Left lung (tissue), 14 donors: Measurements from ENCODE around the gene TRAPPC11. TPM values are rescaled to one million over a fixed set of nuclear protein-coding genes. Genes with fewer than 3 reads are reported as not detected.

Source experiments
- ATAC-seq: fragments of 200-7000 bp; cut with Tn5 transposase; one replicate; pipeline ENCODE4 v1.9.1; 2020; ENCODE audit warnings: moderate library complexity
- DNase-seq, 4 donors: peaks; one replicate each; pipeline ENCODE4 v3.0.0-alpha.2; 2013 to 2020
- H3K27ac ChIP-seq, 2 donors: fragments of 200-600 bp; sonication (generic) in 1 of 2; one replicate each; pipeline versions ENCODE4 v1.5.0 to v1.8.0; 2020 to 2021
- H3K27me3 ChIP-seq, 2 donors: fragments of 200-600 bp; sonication (generic) in 1 of 2; one replicate each; pipeline versions ENCODE4 v1.5.0 to v1.8.0; 2020 to 2021
- H3K36me3 ChIP-seq, 2 donors: fragments of 200-600 bp; sonication (generic) in 1 of 2; one replicate each; pipeline versions ENCODE4 v1.5.0 to v1.8.0; 2020 to 2021
- H3K4me1 ChIP-seq, 2 donors: fragments of 200-600 bp; one replicate each; pipeline ENCODE4 v1.8.0; 2021
- H3K4me3 ChIP-seq, 2 donors: fragments of 200-600 bp; sonication (generic) in 1 of 2; one replicate each; pipeline versions ENCODE4 v1.5.0 to v1.8.0; 2020 to 2021; ENCODE audit warnings: mild to moderate bottlenecking in 1 of 2
- H3K9me3 ChIP-seq, 2 donors: fragments of 200-600 bp; sonication (generic) in 1 of 2; one replicate each; pipeline versions ENCODE4 v1.5.0 to v1.8.0; 2020 to 2021
- intact Hi-C, 2 donors: fragments of 100-400 bp; cut with DNase I; formaldehyde crosslinking; loops; one replicate each; pipeline versions ENCODE4 v1.11.2 to v1.14.2; 2022
- long read RNA-seq, 12 donors: library from polyadenylated mRNA in 2 of 12; unstranded in 2 of 12; transcript quantifications; one replicate each; pipeline ENCODE4 v2.0.0 and lab custom pipeline, GENCODE V29; 2019 to 2026
- polyA plus RNA-seq, 6 donors: library from polyadenylated mRNA; unstranded; fragments of 120-200 nt; gene quantifications; one replicate each; pipeline ENCODE4 v1.2.1, GENCODE V29; 2013; ENCODE audit not compliant: insufficient read length in 6 of 6
- total RNA-seq, 2 donors: library from RNA; stranded (reverse); fragmentation: NEBNext Ultra II Directional; extraction: Animal tissue kit (Norgen Biotek cat#: 25700); gene quantifications; one replicate each; pipeline ENCODE4 v1.2.1, GENCODE V29; 2021
- TF ChIP-seq, protein P1 (sequence below), 2 donors: fragments of 200-600 bp; sonication (generic) in 1 of 2; IDR thresholded peaks; one replicate each; pipeline versions ENCODE4 v1.5.0 to v1.8.0; 2021; ENCODE audit warnings: antibody characterized with exemption in 2 of 2
- donor health status: DM: no; HTN: yes; CAD: no.
- donor health status: DM: no; HTN: no; CAD: no.

TRAPPC11 gene
- total RNA-seq (10 to 100 TPM; 29.5 to 36.4 TPM), polyA plus RNA-seq (10 to 100 TPM; 48.1 to 55.2 (median 50.0) TPM)
- long read RNA-seq, donor 1, full-length matches to known transcripts, result 2 of 2 reads
- long read RNA-seq, donor 1, partial matches to known transcripts, result 0 of 2 reads
- long read RNA-seq, donor 1, other reads (novel, unspliced or antisense), result 0 of 2 reads
- long read RNA-seq, donor 2, full-length matches to known transcripts, result 2 of 9 reads
- long read RNA-seq, donor 2, partial matches to known transcripts, result 7 of 9 reads
- long read RNA-seq, donor 2, other reads (novel, unspliced or antisense), result 0 of 9 reads
- long read RNA-seq, donor 3, full-length matches to known transcripts, result 6 of 6 reads
- long read RNA-seq, donor 3, partial matches to known transcripts, result 0 of 6 reads
- long read RNA-seq, donor 3, other reads (novel, unspliced or antisense), result 0 of 6 reads
- long read RNA-seq, donor 4, partial matches to known transcripts, result 1 of 1 reads
- long read RNA-seq, donor 4, other reads (novel, unspliced or antisense), result 0 of 1 reads
- long read RNA-seq, donor 5, full-length matches to known transcripts, result 4 of 4 reads
- long read RNA-seq, donor 5, partial matches to known transcripts, result 0 of 4 reads
- long read RNA-seq, donor 5, other reads (novel, unspliced or antisense), result 0 of 4 reads
- long read RNA-seq, donor 6, full-length matches to known transcripts, result 2 of 10 reads
- long read RNA-seq, donor 6, partial matches to known transcripts, result 8 of 10 reads
- long read RNA-seq, donor 6, other reads (novel, unspliced or antisense), result 0 of 10 reads
- long read RNA-seq, donor 7, full-length matches to known transcripts, result 3 of 3 reads
- long read RNA-seq, donor 7, partial matches to known transcripts, result 0 of 3 reads
- long read RNA-seq, donor 7, other reads (novel, unspliced or antisense), result 0 of 3 reads
- long read RNA-seq, donor 8, result 0 reads
- long read RNA-seq, donor 9, result 0 reads
- long read RNA-seq, donor 10, result 0 reads
- long read RNA-seq, donor 11, full-length matches to known transcripts, result 3 of 3 reads
- long read RNA-seq, donor 11, partial matches to known transcripts, result 0 of 3 reads
- long read RNA-seq, donor 11, other reads (novel, unspliced or antisense), result 0 of 3 reads
- long read RNA-seq, donor 12, full-length matches to known transcripts, result 2 of 2 reads
- long read RNA-seq, donor 12, partial matches to known transcripts, result 0 of 2 reads
- long read RNA-seq, donor 12, other reads (novel, unspliced or antisense), result 0 of 2 reads

GRCh38 chr4:183659029-183659871 lies at the start of gene TRAPPC11, which contains the start of gene RWDD4:
Gene TRAPPC11 (plus strand): TSS chr4:183659293. CDS start chr4:183663868, 4,575 bp downstream.
Gene RWDD4 (minus strand): TSS chr4:183659185. CDS start chr4:183658952, 233 bp downstream.
- peaks cover 7 to 35% of the 10 kb centered on the region in 2 donors for H3K4me1 ChIP-seq
- no peaks in the 10 kb centered on the region for H3K9me3 ChIP-seq
- peak within 1 kb of the TSS; percentile 85 to 90 for H3K27ac ChIP-seq
- ATAC-seq, result peak; percentile 100
- peak; percentile 97 to 99 (median 98) for DNase-seq
- intact Hi-C loops, result no loop called here
- H3K27me3 ChIP-seq, result no peaks in the 10 kb centered on the region
- peak within 1 kb of the TSS; percentile 63 to 74 for H3K4me3 ChIP-seq
- H3K36me3 ChIP-seq, result peaks cover 0 to 13% of the 10 kb centered on the region in 2 donors
- TF ChIP-seq, protein P1, sequence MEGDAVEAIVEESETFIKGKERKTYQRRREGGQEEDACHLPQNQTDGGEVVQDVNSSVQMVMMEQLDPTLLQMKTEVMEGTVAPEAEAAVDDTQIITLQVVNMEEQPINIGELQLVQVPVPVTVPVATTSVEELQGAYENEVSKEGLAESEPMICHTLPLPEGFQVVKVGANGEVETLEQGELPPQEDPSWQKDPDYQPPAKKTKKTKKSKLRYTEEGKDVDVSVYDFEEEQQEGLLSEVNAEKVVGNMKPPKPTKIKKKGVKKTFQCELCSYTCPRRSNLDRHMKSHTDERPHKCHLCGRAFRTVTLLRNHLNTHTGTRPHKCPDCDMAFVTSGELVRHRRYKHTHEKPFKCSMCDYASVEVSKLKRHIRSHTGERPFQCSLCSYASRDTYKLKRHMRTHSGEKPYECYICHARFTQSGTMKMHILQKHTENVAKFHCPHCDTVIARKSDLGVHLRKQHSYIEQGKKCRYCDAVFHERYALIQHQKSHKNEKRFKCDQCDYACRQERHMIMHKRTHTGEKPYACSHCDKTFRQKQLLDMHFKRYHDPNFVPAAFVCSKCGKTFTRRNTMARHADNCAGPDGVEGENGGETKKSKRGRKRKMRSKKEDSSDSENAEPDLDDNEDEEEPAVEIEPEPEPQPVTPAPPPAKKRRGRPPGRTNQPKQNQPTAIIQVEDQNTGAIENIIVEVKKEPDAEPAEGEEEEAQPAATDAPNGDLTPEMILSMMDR (IDR thresholded peaks at IDR 0.05), result peak in 1 of 2 donors; percentile 56

- ATAC-seq (peak; percentile 39), DNase-seq (no peak)
- H3K36me3 ChIP-seq, result no peaks in the 10 kb centered on the region
- TF ChIP-seq, protein P1 (IDR thresholded peaks at IDR 0.05), result no peak
- no peaks in the 10 kb centered on the region for H3K9me3 ChIP-seq
- no peaks in the 10 kb centered on the region for H3K27me3 ChIP-seq
- H3K4me3 ChIP-seq, result no peak overlapping the region
- H3K27ac ChIP-seq, result peak overlapping the region in 1 of 2 donors; percentile 18
- intact Hi-C loops, result no loop called here
- H3K4me1 ChIP-seq, result no peaks in the 10 kb centered on the region
These were observed 49.1 kb upstream of the TRAPPC11 start for GRCh38 chr4:183610033-183610432.

DNA sequence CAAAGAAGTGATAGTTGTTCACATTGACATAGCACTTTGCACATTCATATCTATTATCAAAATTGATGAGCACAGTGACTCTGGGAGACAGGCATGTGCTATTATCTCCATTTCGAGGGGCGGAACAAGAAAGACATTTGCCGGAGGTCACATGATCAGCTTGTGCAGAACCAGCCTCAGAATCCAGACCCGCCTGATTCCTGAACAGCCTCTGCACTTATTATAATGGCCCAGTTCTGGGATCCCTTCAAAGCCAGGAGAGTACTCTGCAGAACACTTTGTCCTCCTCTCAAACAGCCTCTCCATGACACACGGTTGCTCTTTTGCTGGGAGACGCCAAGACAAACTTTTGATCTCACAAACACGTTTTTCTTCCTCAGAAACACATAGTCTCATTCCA lies 48.5 kb upstream of the TRAPPC11 start:
- intact Hi-C loops, result no loop called here
- Histone ChIP-seq H3K4me3 (no peak overlapping the region), H3K27ac (peak overlapping the region; percentile 13 to 18), H3K9me3 (no peaks in the 10 kb centered on the region), H3K36me3 (no peaks in the 10 kb centered on the region), H3K4me1 (no peaks in the 10 kb centered on the region), H3K27me3 (no peaks in the 10 kb centered on the region)
- TF ChIP-seq, protein P1 (IDR thresholded peaks at IDR 0.05), result no peak
- DNase-seq (no peak), ATAC-seq (peak; percentile 85)

GRCh38 chr4:183611210-183611830 lies 47.8 kb upstream of the TRAPPC11 start:
- no peaks in the 10 kb centered on the region for H3K9me3 ChIP-seq
- DNase-seq (no peak), ATAC-seq (peak; percentile 58)
- H3K27me3 ChIP-seq, result no peaks in the 10 kb centered on the region
- H3K36me3 ChIP-seq, result no peaks in the 10 kb centered on the region
- H3K4me3 ChIP-seq, result no peak overlapping the region
- TF ChIP-seq, protein P1 (IDR thresholded peaks at IDR 0.05), result no peak
- H3K4me1 ChIP-seq, result no peaks in the 10 kb centered on the region
- H3K27ac ChIP-seq, result peak overlapping the region in 1 of 2 donors; percentile 13
- intact Hi-C loops, result no loop called here
